Naive thymus-derived CD8-positive, alpha-beta T cell (primary cell): Measurements from ENCODE around the gene SIRT5. TPM values are rescaled to one million over a fixed set of nuclear protein-coding genes. Genes with fewer than 3 reads are reported as not detected.

Experiments used
- ATAC-seq, 2 donors: fragments of 150-1000 bp; cut with Tn5 transposase in 1 of 2; sonication (Bioruptor Pico), chemical (Tn5 transposase) in 1 of 2; 1 replicate in 1 of 2; 2 replicates in 1 of 2; pipeline ENCODE4 v1.10.0; 2021; ENCODE audit warnings: mild to moderate bottlenecking in 2 of 2, moderate library complexity in 2 of 2
- POLR2A ChIA-PET: fragments of 350-600 bp; sonication (Branson Sonifier 250); formaldehyde crosslinking; loops from one replicate; lab custom pipeline; 2021; ENCODE audit warnings: antibody characterized with exemption; lab: Charles Lee
- DNase-seq, 10 donors: peaks; one replicate each; pipeline versions ENCODE4 v3.0.0 to v3.0.0-alpha.2; 2020 to 2022
- H3K27ac Mint-ChIP-seq, 10 donors: one replicate each; pipeline ENCODE4 v1.8.0; 2020 to 2022; ENCODE audit warnings: mild to moderate bottlenecking in 10 of 10, mixed read lengths in 10 of 10, moderate library complexity in 4 of 10, inconsistent platforms in 1 of 10
- H3K27me3 Mint-ChIP-seq, 5 donors: one replicate each; pipeline ENCODE4 v1.8.0; 2021 to 2022; ENCODE audit warnings: mixed read lengths in 5 of 5
- H3K36me3 Mint-ChIP-seq, 3 donors: one replicate each; pipeline ENCODE4 v1.8.0; 2020 to 2022; ENCODE audit warnings: mixed read lengths in 3 of 3, mild to moderate bottlenecking in 2 of 3, inconsistent platforms in 1 of 3
- H3K4me1 Mint-ChIP-seq, 4 donors: one replicate each; pipeline ENCODE4 v1.8.0; 2021 to 2022; ENCODE audit warnings: mixed read lengths in 4 of 4
- H3K4me3 Mint-ChIP-seq, 10 donors: one replicate each; pipeline ENCODE4 v1.8.0; 2020 to 2022; ENCODE audit warnings: mild to moderate bottlenecking in 10 of 10, mixed read lengths in 10 of 10, moderate library complexity in 6 of 10, inconsistent platforms in 1 of 10
- H3K9me3 Mint-ChIP-seq, 9 donors: one replicate each; pipeline ENCODE4 v1.8.0; 2020 to 2022; ENCODE audit warnings: mixed read lengths in 9 of 9, mild to moderate bottlenecking in 3 of 9, inconsistent platforms in 1 of 9, moderate library complexity in 1 of 9
- polyA plus RNA-seq, 3 donors: library from polyadenylated mRNA; unstranded; fragments of 300-500 nt; fragmentation: Illumina TruSeq; gene quantifications; one replicate each; pipeline ENCODE4 v1.2.3, GENCODE V29; 2021
- total RNA-seq, 8 experiments: library from RNA in 2 of 8; stranded (reverse) in 2 of 8; gene quantifications; one replicate each; pipeline ENCODE4 v1.2.3 and lab custom pipeline; 2021 to 2026

SIRT5 gene
- total and polyA plus RNA-seq, 5 experiments from 2014 or later, result 8.7 to 24.4 (median 13.0) TPM

DNA sequence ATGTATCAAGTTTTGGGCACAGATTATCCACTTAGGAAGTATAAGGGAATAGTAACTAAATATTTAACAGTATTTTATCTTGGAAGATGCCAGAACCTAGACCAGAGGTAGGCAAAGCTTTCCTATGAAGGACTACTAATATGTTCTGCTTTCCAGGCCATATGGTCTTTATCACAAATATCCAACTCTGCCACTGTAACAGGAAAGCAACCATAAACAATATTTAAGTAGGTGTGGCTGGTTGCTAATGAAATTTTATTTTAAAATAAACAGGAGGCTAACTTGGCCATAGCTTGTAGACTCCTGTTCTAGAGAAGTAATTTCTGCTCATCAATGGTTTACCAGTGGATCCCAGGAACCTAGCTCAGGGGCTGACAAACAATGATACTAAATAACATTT, 80.1 kb downstream of the SIRT5 start:
- Mint-ChIP-seq H3K4me3 (no peak overlapping the region), H3K9me3 (peaks cover 0 to 3% (median 0%) of the 10 kb centered on the region in 9 donors), H3K4me1 (peaks cover 6 to 21% (median 17%) of the 10 kb centered on the region in 4 donors), H3K27ac (peak overlapping the region in 1 of 10 donors; percentile 29), H3K36me3 (peaks cover 5 to 37% (median 9%) of the 10 kb centered on the region in 3 donors), H3K27me3 (no peaks in the 10 kb centered on the region)
- no peak for ATAC-seq
- DNase-seq, result no peak
- POLR2A ChIA-PET, result no interaction called here

DNA sequence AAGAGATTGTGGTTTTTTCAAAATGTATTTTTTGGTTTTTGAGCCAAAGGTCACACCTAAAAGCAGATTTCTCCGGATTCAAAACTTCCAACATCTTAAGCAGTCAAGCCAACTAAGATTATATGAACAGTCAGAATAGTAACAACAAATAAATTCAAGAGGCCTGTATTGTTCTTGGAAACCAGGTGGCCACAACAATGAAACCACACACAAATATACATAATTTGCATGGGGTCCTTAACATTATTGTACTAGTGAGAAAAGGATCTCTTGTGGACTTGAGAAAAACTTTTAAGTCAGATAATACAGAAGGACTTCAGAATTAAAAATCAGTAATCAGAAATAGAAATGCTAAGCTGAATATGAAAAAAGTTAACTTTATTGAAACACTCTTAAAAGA, 81.3 kb downstream of the SIRT5 start:
- ATAC-seq (no peak), DNase-seq (no peak)
- POLR2A ChIA-PET, result no interaction called here
- Mint-ChIP-seq H3K4me3 (no peak overlapping the region), H3K4me1 (peaks cover 9 to 30% (median 22%) of the 10 kb centered on the region in 4 donors), H3K9me3 (peaks cover 0 to 3% (median 0%) of the 10 kb centered on the region in 9 donors), H3K27me3 (no peaks in the 10 kb centered on the region), H3K27ac (peak overlapping the region in 2 of 10 donors; percentile 2 to 14), H3K36me3 (peaks cover 5 to 31% (median 9%) of the 10 kb centered on the region in 3 donors)

DNA sequence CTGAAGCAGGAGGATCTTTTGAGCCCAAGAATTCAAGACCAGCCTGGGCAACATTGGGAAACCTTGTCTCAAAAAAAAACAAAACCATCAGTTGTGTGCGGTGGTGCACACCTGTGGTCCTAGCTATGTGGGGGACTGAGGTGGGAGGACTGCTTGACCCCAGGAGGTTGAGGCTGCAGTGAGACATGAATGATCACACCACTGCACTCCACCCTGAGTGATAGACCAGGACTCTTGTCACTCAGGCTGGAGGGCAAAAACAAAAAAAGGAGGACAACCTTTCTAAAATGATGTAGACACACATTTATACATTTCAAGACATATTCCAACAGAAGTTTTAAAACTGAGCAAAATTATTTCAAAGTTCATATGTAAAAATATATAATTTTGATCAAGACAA, 85.9 kb downstream of the SIRT5 start:
- DNase-seq (no peak), ATAC-seq (no peak)
- Mint-ChIP-seq H3K4me3 (peak overlapping the region in 3 of 10 donors; percentile 5 to 50 (median 19)), H3K27me3 (no peaks in the 10 kb centered on the region), H3K27ac (peak overlapping the region in 2 of 10 donors; percentile 5 to 63), H3K9me3 (no peaks in the 10 kb centered on the region), H3K36me3 (peaks cover 0 to 13% (median 4%) of the 10 kb centered on the region in 3 donors), H3K4me1 (peaks cover 31 to 73% (median 62%) of the 10 kb centered on the region in 4 donors)
- POLR2A ChIA-PET, result no interaction called here

DNA sequence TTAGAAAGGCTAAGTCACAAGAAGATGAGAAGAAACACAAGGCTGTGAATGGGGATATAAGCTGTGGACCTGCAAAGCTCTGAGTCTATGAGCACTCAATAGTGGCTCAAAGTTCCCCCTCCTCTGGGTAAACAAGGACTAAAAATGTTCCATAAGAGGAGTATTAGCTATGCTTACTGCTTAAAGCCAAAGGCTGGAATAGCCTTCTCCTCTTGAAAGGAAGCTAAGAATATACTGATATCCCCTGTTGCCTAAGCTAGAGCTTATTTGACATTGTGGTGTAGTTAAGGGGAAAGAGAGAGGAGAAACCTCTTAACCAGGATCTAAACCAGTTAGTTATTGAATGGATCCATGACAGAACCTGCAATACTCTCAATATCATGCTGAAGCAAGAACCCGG, 86.5 kb downstream of the SIRT5 start:
- no peaks in the 10 kb centered on the region for H3K9me3 Mint-ChIP-seq
- peak overlapping the region in 3 of 10 donors; percentile 2 to 36 (median 3) for H3K27ac Mint-ChIP-seq
- peaks cover 0 to 9% (median under 1%) of the 10 kb centered on the region in 3 donors for H3K36me3 Mint-ChIP-seq
- peaks cover 36 to 79% (median 69%) of the 10 kb centered on the region in 4 donors for H3K4me1 Mint-ChIP-seq
- POLR2A ChIA-PET, result interaction anchor here (0.5 kb wide), 1 partner anchor 28 kb away, joined by 4 read pairs; no protein-coding TSS in a partner anchor
- H3K27me3 Mint-ChIP-seq, result no peaks in the 10 kb centered on the region
- ATAC-seq (no peak), DNase-seq (no peak)
- peak overlapping the region in 4 of 10 donors; percentile 5 to 46 (median 20) for H3K4me3 Mint-ChIP-seq

DNA sequence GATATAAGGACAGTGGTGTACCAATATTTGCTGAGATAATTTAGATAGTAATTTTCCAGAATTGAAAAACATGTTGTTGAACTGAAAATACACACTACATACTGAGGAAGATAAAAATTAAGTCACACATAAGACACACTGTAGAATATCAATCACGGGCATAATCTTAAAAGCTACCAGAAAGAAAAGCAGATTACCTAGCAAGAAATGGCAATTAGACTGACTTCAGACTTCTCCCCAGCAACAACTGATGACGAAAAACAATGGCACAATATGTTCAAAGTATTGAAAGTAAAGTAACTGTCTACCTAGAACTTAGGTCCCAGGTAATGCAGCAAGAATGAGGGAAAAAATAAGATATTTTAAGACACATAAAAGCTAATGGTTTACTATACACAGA, 87.2 kb downstream of the SIRT5 start:
- Mint-ChIP-seq H3K36me3 (peaks cover 0 to 5% (median 0%) of the 10 kb centered on the region in 3 donors), H3K27ac (peak overlapping the region in 1 of 10 donors; percentile 0), H3K4me1 (peaks cover 36 to 82% (median 73%) of the 10 kb centered on the region in 4 donors), H3K9me3 (no peaks in the 10 kb centered on the region), H3K4me3 (peak overlapping the region in 2 of 10 donors; percentile 1 to 3), H3K27me3 (no peaks in the 10 kb centered on the region)
- DNase-seq (no peak), ATAC-seq (no peak)
- POLR2A ChIA-PET, result no interaction called here

DNA sequence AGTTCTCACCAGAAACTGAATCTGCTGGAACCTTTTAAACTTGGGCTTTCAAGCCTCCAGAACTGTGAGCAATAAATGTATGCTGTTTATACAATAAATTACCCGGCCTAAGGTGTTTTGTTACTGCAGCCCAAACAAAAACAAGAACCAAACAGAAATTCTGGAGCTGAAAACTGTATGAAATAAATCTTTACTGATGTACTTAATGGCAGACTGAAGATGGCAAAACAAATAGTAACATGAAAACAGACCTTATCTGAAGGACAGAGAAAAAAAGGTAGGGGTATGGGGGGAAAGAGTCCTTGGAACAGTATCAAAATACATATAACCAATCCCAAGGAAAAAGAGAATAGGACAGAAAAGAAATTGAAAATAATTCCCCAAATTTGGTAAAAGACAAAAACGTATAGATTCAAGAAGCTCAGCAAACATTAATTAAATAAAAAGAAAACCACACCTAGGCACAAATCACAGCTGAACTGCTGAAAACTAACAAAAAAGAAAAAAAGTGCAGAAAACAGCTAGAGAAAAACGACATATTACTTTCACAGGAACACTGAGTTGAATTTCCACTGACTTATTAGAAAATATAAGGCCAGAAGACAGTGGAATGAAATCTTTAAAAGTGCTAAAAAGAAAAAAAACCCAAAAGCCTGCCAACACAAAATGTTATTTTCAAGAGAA, 88.4 kb downstream of the SIRT5 start:
- Mint-ChIP-seq H3K4me1 (peaks cover 38 to 89% (median 81%) of the 10 kb centered on the region in 4 donors), H3K9me3 (no peaks in the 10 kb centered on the region), H3K27me3 (no peaks in the 10 kb centered on the region), H3K4me3 (peak overlapping the region in 8 of 10 donors; percentile 8 to 54 (median 37)), H3K36me3 (no peaks in the 10 kb centered on the region), H3K27ac (peak overlapping the region in 2 of 10 donors; percentile 23 to 73)
- ATAC-seq, result no peak
- POLR2A ChIA-PET, result interaction anchor here (0.6 kb wide), 1 partner anchor 19 kb away, joined by 3 read pairs; no protein-coding TSS in a partner anchor
- DNase-seq, result no peak

DNA sequence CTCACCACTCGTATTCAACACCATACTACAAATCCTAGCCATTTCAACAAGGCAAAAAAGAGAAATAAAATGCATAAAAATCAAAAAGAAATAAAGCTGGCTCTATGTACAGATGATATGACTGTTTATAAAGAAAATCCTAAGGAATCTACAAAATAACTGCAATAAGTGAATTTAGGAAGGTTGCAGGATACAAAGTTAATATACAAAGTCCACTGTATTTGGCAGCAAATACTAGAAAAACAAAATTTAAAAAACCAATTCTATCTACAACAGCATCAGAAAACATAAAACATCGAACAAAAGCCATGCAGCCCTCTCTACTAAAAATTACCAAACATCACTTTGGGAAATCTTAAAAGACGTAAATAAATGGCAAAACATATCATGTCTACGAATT, 89.6 kb downstream of the SIRT5 start:
- ATAC-seq (no peak), DNase-seq (no peak)
- Mint-ChIP-seq H3K27me3 (no peaks in the 10 kb centered on the region), H3K9me3 (peaks cover 0 to 3% (median 0%) of the 10 kb centered on the region in 9 donors), H3K4me1 (peaks cover 42 to 95% (median 88%) of the 10 kb centered on the region in 4 donors), H3K27ac (peak overlapping the region in 3 of 10 donors; percentile 0 to 43 (median 16)), H3K36me3 (peaks cover 0 to 2% (median 0%) of the 10 kb centered on the region in 3 donors), H3K4me3 (peak overlapping the region in 6 of 10 donors; percentile 1 to 33 (median 10))
- POLR2A ChIA-PET, result interaction anchor here (0.7 kb wide), 1 partner anchor 155 kb away, joined by 3 read pairs; no protein-coding TSS in a partner anchor

Other genes starting within 250 kb of the SIRT5 start
- 10 to 100 TPM; 17.9 to 19.2 TPM for gene TBC1D7, start 246.1 kb upstream of the SIRT5 start, total RNA-seq
- gene TBC1D7, start 246.1 kb upstream of the SIRT5 start, polyA plus RNA-seq, result 10 to 100 TPM; 11.8 to 17.1 (median 12.5) TPM
- gene GFOD1, start 87.0 kb upstream of the SIRT5 start, total RNA-seq, result 1 to 10 TPM; 1.7 to 2.0 TPM
- 1 to 10 TPM in 1 of 3 donors, under 1 TPM in 2; 0.08 to 1.2 (median 0.88) TPM for gene GFOD1, start 87.0 kb upstream of the SIRT5 start, polyA plus RNA-seq
- gene NOL7, start 40.7 kb downstream of the SIRT5 start, total RNA-seq, result 10 to 100 TPM; 74.8 to 75.9 TPM
- 100 to 1,000 TPM; 109 to 142 (median 139) TPM for gene NOL7, start 40.7 kb downstream of the SIRT5 start, polyA plus RNA-seq
- gene RANBP9, start 137.2 kb downstream of the SIRT5 start, total RNA-seq, result 10 to 100 TPM; 50.4 to 57.2 TPM
- gene RANBP9, start 137.2 kb downstream of the SIRT5 start, polyA plus RNA-seq, result 1 to 10 TPM; 1.9 to 5.6 (median 3.9) TPM
- gene MCUR1, start 240.0 kb downstream of the SIRT5 start, total RNA-seq, result 10 to 100 TPM in 1 of 2 experiments, 1 to 10 TPM in 1; 8.4 to 12.2 TPM
- 1 to 10 TPM; 5.9 to 9.7 (median 6.6) TPM for gene MCUR1, start 240.0 kb downstream of the SIRT5 start, polyA plus RNA-seq